Lung microvascular endothelial cell (primary cell): ENCODE measurements around the gene RAPGEF5. TPM values are rescaled to one million over a fixed set of nuclear protein-coding genes. Genes with fewer than 3 reads are reported as not detected.

Experiments used
- DNase-seq, 2 donors: peaks; one replicate each; pipeline versions ENCODE4 v3.0.0 to v3.0.0-alpha.2; 2010; ENCODE audit warnings: low read depth in 2 of 2
- total RNA-seq: library from RNA; depleted of rRNA; stranded (reverse); fragments of >200 nt; gene quantifications from 2 replicates; pipeline ENCODE4 v1.2.1, GENCODE V29; 2014

The RAPGEF5 gene
- total RNA-seq, 1 donor from 2014 or later, result 110 TPM

DNA sequence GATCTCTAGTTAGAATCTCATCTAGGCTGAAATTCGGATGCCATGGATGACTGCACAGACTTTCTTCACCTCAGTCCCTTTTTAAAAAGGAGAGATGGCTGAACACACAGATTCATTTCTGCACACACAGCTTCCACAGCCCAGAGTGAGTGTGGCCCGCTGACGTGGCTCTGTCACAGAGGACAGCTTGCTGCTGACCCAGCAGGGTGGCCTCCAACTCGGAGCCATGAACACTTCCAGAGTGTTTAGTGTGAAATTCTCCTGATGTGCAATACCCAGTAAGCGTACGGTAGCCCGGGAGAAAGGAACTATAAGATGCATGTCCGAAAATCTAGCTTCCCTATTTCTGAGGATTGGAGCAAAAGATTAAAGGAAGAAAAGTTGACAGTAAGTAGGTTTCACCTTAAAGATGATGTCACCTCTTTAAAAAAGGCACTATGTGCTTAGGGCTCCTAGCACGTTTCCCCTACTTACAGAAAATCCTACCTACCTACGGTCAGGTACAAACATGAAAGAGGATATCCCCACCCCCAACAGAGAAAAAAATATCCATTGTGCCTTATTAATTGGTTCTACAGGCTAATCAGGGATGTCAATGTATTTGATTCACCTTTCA lies 162.2 kb downstream of the RAPGEF5 start:
- no peak for DNase-seq

DNA sequence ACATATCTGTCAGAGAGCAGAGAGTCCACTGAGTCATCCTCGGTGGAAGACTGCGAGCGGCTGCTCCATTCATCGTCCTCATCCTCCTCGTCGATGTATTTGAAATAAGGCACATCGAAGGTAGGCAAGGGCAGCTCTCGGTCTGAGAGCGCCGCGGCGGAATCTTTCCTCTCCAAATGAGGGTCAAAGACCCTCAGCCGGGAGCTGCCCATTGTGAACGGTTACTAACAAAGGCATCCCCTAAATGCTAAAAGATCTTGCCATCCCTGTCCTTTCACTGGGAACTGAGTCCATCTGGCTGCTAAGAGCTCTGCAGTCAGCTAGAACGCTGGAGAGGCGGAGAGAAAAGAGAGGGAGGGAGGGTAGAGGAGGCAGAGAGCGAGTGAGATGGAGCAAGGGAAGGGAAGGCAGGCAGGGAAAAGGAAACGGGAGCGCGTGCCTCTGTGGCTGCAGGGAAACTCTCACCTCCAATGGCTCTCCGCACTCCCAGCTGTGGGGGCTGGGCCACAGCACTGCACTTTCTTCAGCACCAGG lies 163.4 kb downstream of the RAPGEF5 start:
- peak in 1 of 2 donors; percentile 38 for DNase-seq

DNA sequence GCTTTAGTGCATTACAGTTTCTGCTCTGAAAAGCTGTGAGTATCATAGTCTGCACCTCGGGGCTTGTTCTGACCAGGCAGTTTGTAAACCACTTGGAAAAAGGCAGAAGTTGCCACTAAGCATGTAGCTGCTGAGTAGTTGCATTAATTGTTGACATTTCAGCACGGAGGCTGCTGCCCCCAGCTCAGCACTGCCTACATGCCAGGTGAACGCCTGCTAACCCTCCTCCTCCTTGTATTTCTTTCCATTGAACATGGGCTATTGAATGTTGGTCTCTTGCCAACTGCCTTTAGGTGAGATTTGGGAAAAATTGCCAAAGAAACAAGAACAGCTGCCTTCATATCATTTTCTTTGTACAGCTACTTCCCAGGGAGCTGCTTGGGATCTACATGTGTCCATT lies 164.2 kb downstream of the RAPGEF5 start:
- DNase-seq, result no peak

GRCh38 chr7:22190736-22191135 lies 166.2 kb downstream of the RAPGEF5 start:
- no peak for DNase-seq

DNA sequence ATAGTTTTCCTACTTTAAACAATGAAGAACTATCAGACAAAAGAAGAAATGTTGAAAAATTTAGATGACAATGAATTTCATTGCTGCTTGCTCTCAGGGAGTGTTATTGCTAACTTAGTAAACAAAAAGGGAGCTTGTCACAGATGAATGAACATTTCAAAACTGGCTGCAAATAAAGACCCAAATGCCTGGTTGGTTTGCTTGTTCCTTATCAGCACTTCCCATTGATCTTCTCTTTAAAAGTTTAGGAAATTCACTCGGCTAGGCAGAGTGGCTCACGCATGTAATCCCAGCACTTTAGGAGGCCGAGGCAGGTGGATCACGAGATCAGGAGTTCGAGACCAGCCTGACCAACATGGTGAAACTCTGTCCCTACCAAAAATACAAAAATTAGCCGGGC lies 167.2 kb downstream of the RAPGEF5 start:
- no peak for DNase-seq

DNA sequence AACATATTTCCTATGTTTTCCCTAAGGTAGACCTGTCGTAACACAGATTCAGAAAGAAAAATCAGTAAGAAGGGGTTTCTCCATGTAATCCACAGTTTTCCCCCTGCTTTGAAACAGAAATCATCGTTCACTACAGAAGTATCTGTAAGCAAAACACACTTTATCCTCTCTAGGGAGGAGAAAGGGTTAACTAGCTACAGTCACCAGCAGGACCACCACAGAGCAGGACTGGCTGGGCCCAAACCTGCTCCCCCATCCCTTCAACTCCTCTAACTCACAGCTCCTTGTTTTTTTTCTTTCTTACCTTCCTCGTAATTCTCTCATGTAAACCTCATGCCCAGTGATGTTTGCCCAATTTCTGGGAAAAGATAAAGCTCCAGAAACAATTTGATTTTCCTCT lies 167.7 kb downstream of the RAPGEF5 start:
- DNase-seq, result no peak

- DNase-seq, result no peak
Observed at GRCh38 chr7:22187691-22188348, 169.1 kb downstream of the RAPGEF5 start.

DNA sequence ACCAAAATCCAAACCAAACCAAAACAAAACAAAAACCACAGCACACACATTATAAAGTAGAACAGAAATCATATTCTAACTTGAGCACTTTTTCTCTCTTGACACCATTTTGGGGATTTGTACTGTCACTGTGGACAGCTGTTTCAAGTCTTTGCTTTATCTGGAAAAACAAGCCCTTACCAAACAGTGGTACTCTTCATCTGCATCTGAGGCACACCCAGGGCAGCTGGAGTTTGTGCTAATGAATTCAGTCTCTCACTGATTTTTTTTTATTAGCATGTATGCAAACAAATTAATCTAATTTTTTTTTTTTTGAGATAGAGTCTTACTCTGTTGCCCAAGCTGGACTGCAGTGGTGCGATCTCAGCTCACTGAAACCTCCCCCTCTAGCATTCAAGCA lies 171.4 kb downstream of the RAPGEF5 start:
- no peak for DNase-seq

DNA sequence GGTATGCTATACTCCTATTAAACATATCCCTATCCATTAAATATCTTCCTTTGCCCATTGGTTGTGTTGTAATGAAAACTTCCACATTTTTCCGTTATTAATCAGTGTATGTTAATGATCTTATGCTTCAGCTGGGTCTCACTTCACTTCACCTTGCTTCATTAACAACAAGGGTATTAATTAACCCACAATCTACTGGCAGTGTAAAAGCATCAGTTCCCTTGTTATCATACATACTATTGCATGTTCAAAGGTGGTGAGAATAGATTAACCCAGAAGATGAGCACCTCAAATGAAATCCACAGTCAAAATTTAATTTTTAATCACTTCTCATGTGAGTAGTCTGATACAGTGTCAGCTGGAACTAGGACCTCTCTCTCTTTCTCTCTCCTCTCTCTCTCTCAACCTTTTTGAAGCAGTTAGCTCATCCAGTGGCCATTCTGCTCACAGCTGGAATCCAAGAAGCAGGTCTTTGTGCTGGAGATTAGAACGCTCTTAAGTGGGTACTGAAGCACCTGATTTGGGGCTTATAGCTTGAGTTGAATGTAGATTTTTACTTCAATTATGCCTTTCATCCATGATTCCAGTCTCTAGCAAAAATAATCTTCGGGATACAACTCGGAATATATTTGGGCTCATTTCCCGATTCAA lies 172.3 kb downstream of the RAPGEF5 start:
- DNase-seq, result no peak

DNA sequence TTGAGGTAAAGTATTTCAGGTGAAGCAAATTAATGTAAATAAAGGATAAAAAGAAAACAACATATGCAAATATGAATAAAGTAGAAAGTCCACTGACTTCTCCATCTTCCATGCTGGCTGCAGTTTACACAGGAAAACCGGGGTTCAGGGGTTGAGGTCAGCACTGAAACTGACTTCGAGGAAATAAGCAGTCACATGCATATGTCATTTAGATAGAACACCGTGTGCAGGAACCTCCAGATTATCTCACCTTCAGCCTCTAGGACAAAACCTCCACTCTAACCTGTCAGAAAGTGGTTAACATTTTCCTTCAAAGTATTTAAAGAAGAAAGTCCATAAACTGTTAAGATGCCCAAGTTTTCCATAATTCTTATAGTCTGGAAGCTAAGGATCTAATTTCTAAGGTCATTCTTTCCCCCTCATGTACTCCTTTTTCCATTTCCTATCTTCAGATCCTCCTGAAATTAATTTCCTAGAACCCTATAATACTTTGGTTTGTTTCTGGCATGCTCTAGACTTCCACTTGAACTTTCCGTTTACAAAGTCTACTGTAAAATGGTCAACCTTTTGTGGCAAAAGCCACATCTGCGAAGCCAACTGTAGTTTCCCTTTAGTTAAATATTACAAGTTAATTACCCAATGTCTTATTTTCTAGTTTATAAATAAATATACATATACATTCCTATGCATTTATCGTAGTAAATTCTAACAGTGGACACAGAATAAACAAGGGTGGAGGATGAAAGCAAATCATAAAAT lies 173.3 kb downstream of the RAPGEF5 start:
- DNase-seq, result no peak

DNA sequence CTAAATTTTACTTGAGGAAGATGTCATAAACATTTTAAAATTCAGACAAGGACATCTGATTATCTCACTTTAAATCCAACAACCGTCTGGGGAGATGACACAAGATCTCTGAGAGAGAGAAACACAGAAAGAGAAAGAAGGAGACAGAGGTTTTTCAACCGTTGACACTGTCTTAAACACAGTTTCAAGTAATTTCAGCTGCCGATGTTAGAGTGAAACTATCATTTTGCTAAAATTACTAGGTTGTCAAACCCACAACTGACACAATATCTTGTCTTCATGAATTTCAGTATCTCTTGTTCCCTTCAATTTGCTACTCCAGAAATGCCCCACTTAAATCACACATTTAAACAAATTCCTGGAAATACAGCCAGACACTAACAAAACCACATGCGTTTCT lies 174.8 kb downstream of the RAPGEF5 start:
- DNase-seq, result no peak

DNA sequence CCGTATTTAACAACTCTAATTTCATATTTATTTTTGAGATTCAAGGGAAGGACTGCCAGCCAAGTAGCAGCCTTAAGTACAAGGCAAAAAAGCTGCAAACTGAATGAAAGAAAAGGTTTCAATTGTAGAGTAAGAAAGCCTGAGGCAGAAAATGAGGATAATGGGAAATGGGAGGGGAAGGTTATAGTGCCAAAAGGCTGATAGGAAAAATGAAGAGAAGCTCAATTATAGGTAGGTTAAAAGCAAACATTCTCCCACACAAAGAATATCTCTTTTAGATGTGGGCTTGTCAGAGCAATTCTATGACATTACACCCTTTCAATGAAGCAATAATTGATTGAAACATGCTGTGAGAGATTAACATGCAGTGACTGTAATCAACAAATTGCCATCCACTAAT lies 175.3 kb downstream of the RAPGEF5 start:
- no peak for DNase-seq

DNA sequence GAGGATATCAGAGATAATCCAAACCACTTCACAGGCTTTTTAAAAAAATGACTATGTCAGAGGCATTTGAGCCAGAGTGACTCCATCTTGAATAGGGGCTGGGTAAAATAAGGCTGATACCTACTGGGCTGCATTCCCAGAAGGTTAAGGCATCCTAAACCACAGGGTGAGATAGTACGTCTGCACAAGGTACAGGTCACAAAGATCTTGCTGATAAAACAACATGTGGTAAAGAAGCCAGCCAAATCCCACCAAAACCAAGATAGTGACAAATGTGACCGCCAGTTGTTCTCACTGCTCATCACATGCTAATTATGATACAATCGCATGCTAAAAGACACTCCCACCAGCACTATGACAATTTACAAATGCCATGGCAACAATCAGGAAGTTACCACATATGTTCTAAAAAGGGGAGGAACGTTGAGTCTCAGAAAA lies 177.5 kb downstream of the RAPGEF5 start:
- peak in 1 of 2 donors; percentile 38 for DNase-seq

- no peak for DNase-seq
Observed at GRCh38 chr7:22178735-22179134, 178.2 kb downstream of the RAPGEF5 start.

DNA sequence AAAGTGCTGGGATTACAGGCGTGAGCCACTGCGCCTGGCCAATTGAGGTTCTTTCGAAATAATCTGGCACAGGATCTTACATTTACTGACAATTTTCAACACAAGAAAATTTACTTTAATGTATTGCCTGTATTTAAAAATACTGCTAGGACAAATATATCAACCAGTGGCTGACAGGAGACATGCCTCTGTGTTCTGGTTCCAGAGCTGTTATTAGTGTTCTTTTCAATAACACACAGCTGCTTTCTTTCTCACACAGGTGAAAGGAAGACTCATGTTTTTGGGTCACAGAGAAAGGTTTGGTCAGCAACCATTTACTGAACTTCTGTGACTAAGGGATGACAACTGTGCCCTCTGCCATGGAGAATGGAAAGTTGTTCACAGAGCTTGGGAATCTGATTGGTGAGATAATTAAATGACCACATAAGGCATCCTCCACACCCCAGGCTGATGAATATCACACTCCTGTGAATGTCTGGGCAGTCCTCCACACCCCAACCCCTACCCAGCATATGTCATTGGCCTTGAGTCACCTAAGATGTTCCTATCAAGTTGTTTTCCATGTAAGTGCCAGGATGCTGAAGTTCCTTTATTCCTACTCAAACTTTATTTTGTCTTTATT lies 180.1 kb downstream of the RAPGEF5 start:
- DNase-seq, result no peak

DNA sequence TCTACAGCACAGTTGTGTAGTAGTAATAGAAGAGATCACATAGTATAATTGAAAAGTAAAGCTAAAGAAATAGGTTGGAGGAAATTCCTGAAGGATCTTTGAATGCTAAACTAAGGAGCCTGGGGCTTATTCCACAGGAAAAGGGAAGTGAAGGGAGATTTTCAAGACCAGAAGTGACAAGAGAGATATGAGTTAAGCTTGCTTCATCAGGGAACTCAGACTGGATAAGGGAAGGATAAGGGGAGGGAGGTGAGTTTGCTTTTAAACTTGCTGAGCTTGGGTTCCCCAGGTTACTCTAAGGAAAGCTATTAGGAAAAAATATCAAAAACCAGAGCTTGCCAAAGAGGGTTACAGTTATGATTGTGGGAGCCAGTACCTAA lies 182.4 kb downstream of the RAPGEF5 start:
- no peak for DNase-seq

DNA sequence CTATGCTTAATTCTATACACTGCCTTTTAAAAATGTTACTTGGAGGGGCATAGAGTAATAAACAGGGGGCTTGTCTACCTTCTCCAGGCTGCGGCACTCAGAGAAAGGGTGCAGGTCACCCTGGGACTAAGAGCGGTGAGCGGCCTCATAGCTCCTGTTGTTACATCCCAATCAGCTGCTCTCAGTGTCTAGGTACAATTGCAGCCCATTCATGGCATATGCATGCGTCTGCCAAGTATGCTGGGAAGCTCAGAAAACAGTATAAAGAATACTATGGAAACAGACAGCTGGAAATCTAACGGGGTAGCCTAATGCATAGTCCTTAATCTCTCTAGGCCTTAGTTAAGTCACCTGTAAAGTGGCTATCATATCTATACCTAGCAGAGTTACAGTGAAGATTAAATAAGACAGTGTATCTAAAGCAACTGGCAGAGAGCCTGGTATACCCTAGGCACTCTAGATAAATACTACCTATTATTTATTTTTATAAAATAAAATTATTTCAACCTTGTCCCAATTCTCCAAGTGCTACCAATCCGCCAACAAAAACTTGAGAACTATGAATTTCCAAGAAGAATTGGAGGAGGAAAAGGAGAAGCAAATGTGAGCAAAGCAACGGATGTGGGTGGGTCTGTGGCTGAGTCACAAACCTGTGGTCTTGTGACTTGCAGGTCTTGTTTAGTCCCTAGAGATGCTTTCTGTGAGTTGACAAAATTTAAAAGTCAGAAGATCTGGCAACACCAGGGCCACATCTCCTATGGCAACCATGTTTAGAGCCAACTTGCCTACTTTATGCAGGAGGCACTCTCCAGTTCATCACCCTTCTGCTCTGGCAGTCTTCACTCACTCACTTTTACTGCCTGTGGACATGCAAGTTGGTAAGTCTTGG lies 183.0 kb downstream of the RAPGEF5 start:
- peak in 1 of 2 donors; percentile 71 for DNase-seq

DNA sequence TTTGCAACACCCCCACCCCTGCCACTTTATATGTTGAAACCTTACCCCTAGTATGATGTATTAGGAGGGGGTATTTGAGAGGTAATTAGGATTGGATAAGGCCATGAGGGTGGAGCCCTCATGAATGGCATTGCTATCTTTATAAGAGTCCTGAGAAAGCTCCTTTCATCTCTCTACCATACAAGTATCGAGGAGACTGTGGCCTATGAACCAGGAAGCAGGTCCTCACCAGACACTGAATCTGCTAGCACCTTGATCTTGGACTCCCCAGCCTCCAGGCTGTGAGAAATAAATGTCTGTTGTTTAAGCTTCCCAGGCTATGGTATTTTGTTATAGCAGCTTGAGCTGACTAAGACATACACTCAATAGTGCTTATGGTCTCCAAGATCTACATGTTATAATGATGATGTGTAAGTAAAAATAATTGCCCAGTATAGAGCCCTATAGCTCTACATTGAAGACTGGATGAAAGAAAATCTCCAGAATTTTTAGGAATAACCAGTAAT lies 188.8 kb downstream of the RAPGEF5 start:
- DNase-seq, result no peak

DNA sequence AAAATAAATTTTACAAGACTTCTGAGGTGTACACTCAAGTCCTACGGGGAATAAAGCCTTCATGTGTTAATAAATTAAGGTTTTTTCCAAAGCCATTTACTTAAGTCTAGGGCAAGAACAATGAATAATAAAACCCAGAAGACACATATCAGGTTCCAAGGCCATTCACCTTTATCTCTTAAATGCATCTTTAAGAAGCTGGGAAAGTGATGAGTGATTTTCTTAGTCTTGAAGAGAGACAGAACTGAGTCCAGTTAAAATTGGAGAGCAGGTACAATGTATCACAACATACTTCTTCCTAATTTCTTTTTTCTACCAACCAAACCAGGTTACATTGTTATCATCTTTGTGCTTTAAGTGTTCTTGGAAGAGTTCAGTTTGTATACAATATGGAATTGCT lies 189.5 kb downstream of the RAPGEF5 start:
- DNase-seq, result no peak

DNA sequence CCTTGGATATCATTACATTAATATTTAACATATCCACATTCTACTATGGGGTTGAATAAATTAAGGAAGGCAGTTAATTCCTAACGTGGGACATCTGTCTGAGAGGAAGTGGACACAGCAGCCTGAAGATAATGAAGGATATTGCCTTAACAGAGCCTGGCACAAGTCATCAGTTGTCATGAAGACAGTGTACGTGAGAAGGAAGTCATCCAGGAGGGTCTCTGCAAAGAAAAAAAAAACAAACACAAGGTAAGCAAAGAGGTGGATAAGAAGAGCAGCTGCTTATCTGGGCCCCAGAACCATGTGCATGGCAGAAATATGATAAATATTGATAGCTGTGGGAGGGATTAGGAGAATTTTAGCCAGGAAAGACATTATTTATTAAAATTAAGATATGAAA lies 190.0 kb downstream of the RAPGEF5 start:
- no peak for DNase-seq
